ENCODE results near the gene NUDT12. TPM values are rescaled to one million over a fixed set of nuclear protein-coding genes. Genes with fewer than 3 reads are reported as not detected.

The NUDT12 gene
- total RNA-seq, 1 experiment from 2014 or later: 11.3 TPM

DNA sequence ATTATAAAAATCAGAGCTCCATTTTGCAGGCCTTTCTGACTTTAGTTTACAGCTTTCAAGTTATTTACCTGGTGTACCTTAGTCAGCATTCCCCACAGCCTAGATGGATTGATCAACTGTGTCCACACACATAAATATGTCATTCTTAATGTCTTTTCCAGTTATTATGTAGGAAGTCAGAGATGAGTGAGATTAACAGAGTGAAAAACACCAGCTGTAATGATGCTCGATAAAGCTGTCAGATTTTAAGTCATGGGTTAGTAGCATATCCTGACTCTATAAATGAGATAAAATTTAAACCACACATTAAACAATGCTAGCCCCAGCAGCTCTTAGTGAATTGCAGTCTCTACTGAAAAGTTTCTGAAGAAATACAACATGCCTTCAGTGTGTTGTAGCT lies 48.9 kb downstream of the NUDT12 start:
- H3K27ac Mint-ChIP-seq: no peak overlapping the region
- Histone ChIP-seq H4K91ac (ENCODE audit: insufficient read length, low read depth, low read length) (no peak overlapping the region), H3K23ac (ENCODE audit: insufficient read length, low read depth, low read length) (no peak overlapping the region), H2BK12ac (ENCODE audit: insufficient read length, low read depth, low read length) (no peak overlapping the region), H3K4me2 (ENCODE audit: insufficient read depth, insufficient read length, low read length) (no peak overlapping the region), H3K27ac (ENCODE audit: insufficient read length, low read depth, low read length) (no peak overlapping the region), H4K8ac (replicated peaks; ENCODE audit: insufficient read length, low read depth, low read length) (no peak overlapping the region), H3K9ac (ENCODE audit: extremely low read depth, insufficient read length, low read length) (no peak overlapping the region), H3K9me3 (ENCODE audit: control insufficient read depth, low read depth, low read length) (no peaks in the 10 kb centered on the region), H2BK120ac (ENCODE audit: low read depth, low read length, poor library complexity, severe bottlenecking) (no peak overlapping the region), H2BK15ac (ENCODE audit: low read depth, low read length) (no peak overlapping the region), H3K56ac (ENCODE audit: insufficient read length, low read depth, low read length) (no peak overlapping the region), H3K79me1 (ENCODE audit: insufficient read depth, low read depth, low read length, poor library complexity, severe bottlenecking) (no peaks in the 10 kb centered on the region), H2AFZ (ENCODE audit: low read length) (no peak overlapping the region), H3T11ph (ENCODE audit: low read length) (no peak overlapping the region), H3K79me2 (ENCODE audit: insufficient read depth, low read length) (no peaks in the 10 kb centered on the region), H3K18ac (ENCODE audit: insufficient read length, low read depth, low read length) (no peak overlapping the region), H3K4me1 (ENCODE audit: insufficient read depth, low read length) (no peaks in the 10 kb centered on the region; the same call in 1 of the 2 replicates), H2BK20ac (ENCODE audit: low read depth, low read length, poor library complexity, severe bottlenecking) (no peak overlapping the region), H4K20me1 (ENCODE audit: control insufficient read depth, insufficient read depth, insufficient read length) (no peaks in the 10 kb centered on the region), H3K23me2 (ENCODE audit: insufficient read length, low read depth, low read length, poor library complexity, severe bottlenecking) (no peaks in the 10 kb centered on the region), H4K5ac (ENCODE audit: insufficient read length, low read depth, low read length) (no peak overlapping the region), H3K27me3 (ENCODE audit: insufficient read depth, low read length) (no peaks in the 10 kb centered on the region), H2BK5ac (ENCODE audit: insufficient read length, low read length) (no peak overlapping the region), H3K14ac (ENCODE audit: insufficient read depth, low read length) (no peak overlapping the region), H3K4ac (ENCODE audit: low read depth, low read length) (no peak overlapping the region), H2AK5ac (ENCODE audit: insufficient read length, low read length) (no peak overlapping the region)
- H3K4me1 Mint-ChIP-seq: peaks cover 11 to 12% of the 10 kb centered on the region in 2 experiments
- no peak overlapping the region for H3K4me3 Mint-ChIP-seq
- DNase-seq: no peak
- TF ChIP-seq, protein P1, sequence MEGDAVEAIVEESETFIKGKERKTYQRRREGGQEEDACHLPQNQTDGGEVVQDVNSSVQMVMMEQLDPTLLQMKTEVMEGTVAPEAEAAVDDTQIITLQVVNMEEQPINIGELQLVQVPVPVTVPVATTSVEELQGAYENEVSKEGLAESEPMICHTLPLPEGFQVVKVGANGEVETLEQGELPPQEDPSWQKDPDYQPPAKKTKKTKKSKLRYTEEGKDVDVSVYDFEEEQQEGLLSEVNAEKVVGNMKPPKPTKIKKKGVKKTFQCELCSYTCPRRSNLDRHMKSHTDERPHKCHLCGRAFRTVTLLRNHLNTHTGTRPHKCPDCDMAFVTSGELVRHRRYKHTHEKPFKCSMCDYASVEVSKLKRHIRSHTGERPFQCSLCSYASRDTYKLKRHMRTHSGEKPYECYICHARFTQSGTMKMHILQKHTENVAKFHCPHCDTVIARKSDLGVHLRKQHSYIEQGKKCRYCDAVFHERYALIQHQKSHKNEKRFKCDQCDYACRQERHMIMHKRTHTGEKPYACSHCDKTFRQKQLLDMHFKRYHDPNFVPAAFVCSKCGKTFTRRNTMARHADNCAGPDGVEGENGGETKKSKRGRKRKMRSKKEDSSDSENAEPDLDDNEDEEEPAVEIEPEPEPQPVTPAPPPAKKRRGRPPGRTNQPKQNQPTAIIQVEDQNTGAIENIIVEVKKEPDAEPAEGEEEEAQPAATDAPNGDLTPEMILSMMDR (conservative IDR thresholded peaks at IDR 0.05): no peak
- H3K27me3 Mint-ChIP-seq (ENCODE audit: low read depth): no peaks in the 10 kb centered on the region
- no peaks in the 10 kb centered on the region for H3K36me3 Mint-ChIP-seq (ENCODE audit: insufficient read depth in 1 of 3, low read depth in 3 of 3)
- H3K9me3 Mint-ChIP-seq: no peaks in the 10 kb centered on the region
- WGBS (ENCODE audit: extremely low coverage, insufficient read length, low lambda C conversion rate): no CpG with 5 or more reads among the region's 1 CpG

Measured in H9 (cell line).